Esophagus squamous epithelium (tissue), 4 donors: ENCODE results near the gene SWAP70.

ENCODE experiments used
- CTCF ChIP-seq, 6 experiments: fragments of 450-650 bp in 4 of 6; fragments of 200-600 bp in 2 of 6; sonication (generic) in 2 of 6; IDR thresholded peaks; one replicate each; pipeline ENCODE4 v1.5.1; 2016 to 2019; ENCODE audit warnings: antibody characterized with exemption in 6 of 6, mild to moderate bottlenecking in 4 of 6, moderate library complexity in 4 of 6
- POLR2A ChIP-seq, 4 donors: fragments of 450-650 bp; IDR thresholded peaks; one replicate each; pipeline ENCODE4 v1.6.1; 2017; ENCODE audit warnings: antibody characterized with exemption in 4 of 4, mild to moderate bottlenecking in 4 of 4, moderate library complexity in 3 of 4

GRCh38 chr11:9763301-9763700 is 99.4 kb downstream of the SWAP70 start:
- TF ChIP-seq CTCF (IDR thresholded peaks at IDR 0.05) = no peak
- TF ChIP-seq POLR2A (IDR thresholded peaks at IDR 0.05) = no peak
